Measurements from ENCODE around the gene GTF3C2. TPM values are rescaled to one million over a fixed set of nuclear protein-coding genes. Genes with fewer than 3 reads are reported as not detected.
A peak's percentile ranks its signal among the peaks of the same experiment; 100 is the strongest.

The GTF3C2 gene
- total and polyA plus RNA-seq, 10 donors = 27.5 to 73.8 (median 61.2) TPM

DNA sequence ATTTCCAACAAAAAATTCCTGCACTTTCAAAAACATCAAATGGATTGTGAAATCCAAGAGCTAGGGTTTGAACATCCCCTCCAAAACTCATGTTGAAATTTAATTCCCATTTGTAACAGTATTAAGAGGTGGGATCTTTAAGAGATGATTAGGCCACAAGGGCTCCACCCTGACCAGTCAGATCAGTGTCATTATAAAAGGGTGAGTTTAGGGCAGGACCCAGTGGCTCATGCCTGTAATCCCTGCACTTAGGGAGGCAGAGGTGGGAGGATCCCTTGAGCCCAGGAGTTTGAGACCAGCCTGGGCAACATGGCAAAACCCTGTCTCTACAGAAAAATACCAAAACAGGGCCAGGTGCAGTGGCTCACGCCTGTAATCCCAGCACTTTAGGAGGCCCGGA is 8.9 kb downstream of the GTF3C2 start:
- 94 to 100% (median 96%) methylated on average over 2 of the region's 2 CpGs for WGBS, 5 donors
- Histone ChIP-seq H3K27me3 (replicated peaks in 1 of 7) (no peaks in the 10 kb centered on the region), H3K27ac (no peak overlapping the region), H3K4me3 (no peak overlapping the region), H3K9me3 (no peaks in the 10 kb centered on the region), H3K36me3 (peaks cover 0 to 53% (median 13%) of the 10 kb centered on the region in 6 donors), H3K4me1 (peaks cover 0 to 51% (median 10%) of the 10 kb centered on the region in 6 donors)
- TF ChIP-seq, protein P1, sequence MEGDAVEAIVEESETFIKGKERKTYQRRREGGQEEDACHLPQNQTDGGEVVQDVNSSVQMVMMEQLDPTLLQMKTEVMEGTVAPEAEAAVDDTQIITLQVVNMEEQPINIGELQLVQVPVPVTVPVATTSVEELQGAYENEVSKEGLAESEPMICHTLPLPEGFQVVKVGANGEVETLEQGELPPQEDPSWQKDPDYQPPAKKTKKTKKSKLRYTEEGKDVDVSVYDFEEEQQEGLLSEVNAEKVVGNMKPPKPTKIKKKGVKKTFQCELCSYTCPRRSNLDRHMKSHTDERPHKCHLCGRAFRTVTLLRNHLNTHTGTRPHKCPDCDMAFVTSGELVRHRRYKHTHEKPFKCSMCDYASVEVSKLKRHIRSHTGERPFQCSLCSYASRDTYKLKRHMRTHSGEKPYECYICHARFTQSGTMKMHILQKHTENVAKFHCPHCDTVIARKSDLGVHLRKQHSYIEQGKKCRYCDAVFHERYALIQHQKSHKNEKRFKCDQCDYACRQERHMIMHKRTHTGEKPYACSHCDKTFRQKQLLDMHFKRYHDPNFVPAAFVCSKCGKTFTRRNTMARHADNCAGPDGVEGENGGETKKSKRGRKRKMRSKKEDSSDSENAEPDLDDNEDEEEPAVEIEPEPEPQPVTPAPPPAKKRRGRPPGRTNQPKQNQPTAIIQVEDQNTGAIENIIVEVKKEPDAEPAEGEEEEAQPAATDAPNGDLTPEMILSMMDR (IDR thresholded peaks at IDR 0.05 in 8 of 11, conservative IDR thresholded peaks at IDR 0.05 in 3 of 11) = no peak
- no peak for TF ChIP-seq POLR2A (IDR thresholded peaks at IDR 0.05)
- TF ChIP-seq POLR2AphosphoS5 (IDR thresholded peaks at IDR 0.05) = no peak
- DNase-seq = no peak
- intact Hi-C loops (cut with DNase I; ENCODE audit: low total_unique reads) = no loop called here

DNA sequence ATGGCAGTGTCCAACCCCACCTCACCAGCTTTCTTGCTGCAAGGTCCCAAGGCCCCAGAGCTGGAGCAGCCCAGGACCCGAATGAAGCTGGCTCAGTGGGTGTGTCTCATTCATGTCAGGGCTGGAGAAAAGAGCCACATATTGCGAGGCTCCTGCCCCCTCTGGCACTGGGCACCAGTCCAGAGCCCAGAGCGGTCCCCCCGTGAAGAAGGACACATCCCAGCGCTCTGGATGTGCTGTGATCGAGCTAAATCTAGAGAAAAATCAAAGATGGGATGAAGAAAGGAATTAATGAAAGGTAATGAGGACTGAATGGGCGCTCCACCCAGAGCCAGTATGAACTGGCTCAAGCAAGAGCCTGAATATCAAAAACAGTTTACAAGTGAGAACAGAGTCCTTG is 20.4 kb downstream of the GTF3C2 start:
- no peak for DNase-seq
- Histone ChIP-seq H3K4me3 (no peak overlapping the region), H3K9me3 (no peaks in the 10 kb centered on the region), H3K27ac (no peak overlapping the region), H3K27me3 (replicated peaks in 1 of 7) (no peaks in the 10 kb centered on the region), H3K36me3 (peaks cover 7 to 100% (median 89%) of the 10 kb centered on the region in 6 donors), H3K4me1 (no peaks in the 10 kb centered on the region)
- intact Hi-C loops (cut with DNase I; ENCODE audit: low total_unique reads) = no loop called here
- TF ChIP-seq POLR2A (IDR thresholded peaks at IDR 0.05) = no peak
- TF ChIP-seq, protein P1 (IDR thresholded peaks at IDR 0.05 in 8 of 11, conservative IDR thresholded peaks at IDR 0.05 in 3 of 11) = no peak
- whole genome bisulfite sequencing, 5 donors = 94 to 98% (median 97%) methylated on average over 7 of the region's 7 CpGs

DNA sequence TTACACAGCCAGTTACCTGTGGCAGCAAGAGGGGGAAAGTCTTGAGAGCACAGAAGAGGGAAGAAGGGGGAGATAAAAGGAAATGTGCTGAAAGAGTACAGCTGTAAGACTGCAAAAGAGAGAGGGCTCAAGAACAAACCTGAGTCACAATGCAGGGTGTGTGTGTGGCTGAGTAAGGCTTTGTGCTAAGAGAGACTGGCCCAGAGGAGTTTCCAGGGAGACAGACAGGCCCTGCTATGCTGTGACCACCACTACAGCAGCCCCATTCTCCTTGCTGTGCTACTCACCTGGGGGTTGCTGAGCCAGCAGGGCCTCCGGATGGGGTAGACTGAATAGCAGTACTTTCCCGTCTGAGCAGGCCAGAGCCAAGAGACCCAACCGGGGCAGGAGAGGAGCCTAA is 21.3 kb downstream of the GTF3C2 start:
- Histone ChIP-seq H3K27ac (no peak overlapping the region), H3K4me1 (no peaks in the 10 kb centered on the region), H3K27me3 (replicated peaks in 1 of 7) (no peaks in the 10 kb centered on the region), H3K36me3 (peaks cover 7 to 100% (median 88%) of the 10 kb centered on the region in 6 donors), H3K9me3 (no peaks in the 10 kb centered on the region), H3K4me3 (no peak overlapping the region)
- TF ChIP-seq POLR2A (IDR thresholded peaks at IDR 0.05) = no peak
- no peak for TF ChIP-seq POLR2AphosphoS5 (IDR thresholded peaks at IDR 0.05)
- TF ChIP-seq, protein P1 (IDR thresholded peaks at IDR 0.05 in 8 of 11, conservative IDR thresholded peaks at IDR 0.05 in 3 of 11) = no peak
- 93 to 95% (median 94%) methylated on average over 3 of the region's 3 CpGs for WGBS, 5 donors
- no peak for DNase-seq
- intact Hi-C loops (cut with DNase I; ENCODE audit: low total_unique reads) = no loop called here

DNA sequence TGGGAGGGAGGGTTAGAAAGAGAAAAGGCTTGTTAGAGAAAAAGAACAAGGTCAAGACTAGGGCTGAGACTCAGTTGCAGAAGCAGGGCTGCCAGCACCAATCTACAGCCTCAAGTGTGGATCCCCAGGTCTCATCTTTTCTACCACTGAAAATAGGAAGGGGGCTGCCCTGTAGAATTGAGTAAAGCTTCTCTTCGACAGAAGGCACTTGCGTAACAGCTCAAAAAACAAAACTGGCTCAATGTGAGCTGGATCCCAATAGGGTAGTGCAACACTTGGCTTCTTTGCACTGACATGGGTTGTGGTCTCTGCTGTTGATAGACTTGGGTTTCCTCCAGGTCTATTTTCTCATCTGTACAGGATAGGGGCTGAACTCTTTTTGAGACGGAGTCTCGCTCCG is 31.8 kb downstream of the GTF3C2 start:
- intact Hi-C loops (cut with DNase I; ENCODE audit: low total_unique reads) = no loop called here
- TF ChIP-seq POLR2A (IDR thresholded peaks at IDR 0.05) (no peak), POLR2AphosphoS5 (IDR thresholded peaks at IDR 0.05) (peak in 1 of 3 donors; percentile 7)
- TF ChIP-seq, protein P1 (IDR thresholded peaks at IDR 0.05 in 8 of 11, conservative IDR thresholded peaks at IDR 0.05 in 3 of 11) = no peak
- peaks cover 3 to 44% (median 39%) of the 10 kb centered on the region in 6 donors for H3K36me3 ChIP-seq
- H3K4me3 ChIP-seq = no peak overlapping the region
- no peak overlapping the region for H3K27ac ChIP-seq
- peaks cover 9 to 30% (median 22%) of the 10 kb centered on the region in 6 donors for H3K4me1 ChIP-seq
- no peaks in the 10 kb centered on the region for H3K27me3 ChIP-seq (replicated peaks in 1 of 7)
- 62 to 83% (median 77%) methylated on average over 5 of the region's 5 CpGs for WGBS, 5 donors
- H3K9me3 ChIP-seq = no peaks in the 10 kb centered on the region
- no peak for DNase-seq

All from spleen (tissue), 11 donors.